NCI-H2196 (cell line): ENCODE results near the gene RIPPLY1.

ENCODE experiments used
- DNase-seq: peaks from one replicate; lab custom pipeline; 2025; ENCODE audit not compliant: unreplicated experiment; lab: John Stamatoyannopoulos, UW

Gene RIPPLY1, protein sequence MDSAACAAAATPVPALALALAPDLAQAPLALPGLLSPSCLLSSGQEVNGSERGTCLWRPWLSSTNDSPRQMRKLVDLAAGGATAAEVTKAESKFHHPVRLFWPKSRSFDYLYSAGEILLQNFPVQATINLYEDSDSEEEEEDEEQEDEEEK

DNA sequence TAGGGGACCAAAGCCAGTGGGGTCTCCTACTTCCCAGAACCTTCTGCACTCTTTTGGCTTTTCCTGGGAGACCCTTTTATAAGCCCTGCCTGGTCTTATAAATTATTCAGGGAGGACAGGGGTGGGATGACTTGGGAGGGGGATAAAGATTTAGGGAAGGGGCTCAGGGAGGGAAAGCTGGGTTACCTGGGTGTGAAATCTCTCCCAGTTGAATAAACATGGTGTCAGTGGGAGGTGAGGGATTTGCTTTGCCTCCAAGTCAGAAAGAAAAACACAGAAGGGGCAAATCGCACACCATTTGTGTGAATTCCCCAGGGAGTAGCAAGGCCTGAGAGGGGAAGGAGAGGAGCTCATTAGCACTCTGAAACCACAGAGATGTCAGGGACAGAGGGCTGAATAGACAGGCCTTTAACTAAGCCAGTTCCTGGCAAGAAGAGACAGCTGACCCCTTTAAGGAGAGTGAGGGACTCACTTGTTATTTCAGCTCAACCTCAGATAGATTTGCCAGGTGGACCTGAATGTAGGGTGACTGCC is at the start of gene RIPPLY1:
Gene RIPPLY1 (minus strand): TSS at position 51 of the 534 bp plus-strand sequence. CDS start 54 bp downstream, outside the sequence.
- no peak for DNase-seq

DNA sequence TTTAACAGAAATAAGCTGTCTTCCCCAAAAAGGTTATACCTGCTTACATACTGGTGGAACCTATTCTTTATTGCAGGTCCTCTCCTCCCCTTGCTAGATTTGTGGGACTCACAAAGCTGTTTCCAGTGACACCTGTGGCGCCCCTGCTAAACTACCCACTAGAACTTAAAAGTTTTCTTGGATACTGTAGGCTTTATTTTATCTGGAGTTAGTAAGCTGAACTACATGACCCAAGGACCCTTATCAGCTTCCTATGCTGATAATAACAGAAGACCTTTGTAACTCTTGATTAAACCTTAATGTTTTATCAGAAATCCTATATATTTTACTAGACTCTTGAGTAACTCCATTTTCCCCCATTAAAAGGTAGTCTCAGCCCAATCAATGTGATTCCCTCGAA is 49.4 kb upstream of the RIPPLY1 start:
- no peak for DNase-seq

DNA sequence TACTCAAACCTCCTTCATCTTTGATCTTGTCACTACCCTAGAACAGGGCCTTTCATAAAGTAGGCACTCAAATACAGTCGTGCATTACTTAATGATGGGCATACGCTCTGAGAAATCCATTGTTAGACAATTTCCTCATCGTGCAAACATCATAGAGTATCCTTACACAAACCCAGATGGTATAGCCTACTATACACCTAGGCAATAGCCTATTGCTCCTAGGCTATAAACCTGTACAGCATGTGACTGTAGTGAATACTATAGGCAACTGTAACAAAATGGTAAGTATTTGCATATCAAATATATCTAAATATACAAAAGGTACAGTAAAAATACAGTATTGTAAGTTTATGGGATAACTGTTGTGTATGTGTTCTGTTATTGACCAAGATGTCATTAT is 48.9 kb upstream of the RIPPLY1 start:
- DNase-seq: no peak

DNA sequence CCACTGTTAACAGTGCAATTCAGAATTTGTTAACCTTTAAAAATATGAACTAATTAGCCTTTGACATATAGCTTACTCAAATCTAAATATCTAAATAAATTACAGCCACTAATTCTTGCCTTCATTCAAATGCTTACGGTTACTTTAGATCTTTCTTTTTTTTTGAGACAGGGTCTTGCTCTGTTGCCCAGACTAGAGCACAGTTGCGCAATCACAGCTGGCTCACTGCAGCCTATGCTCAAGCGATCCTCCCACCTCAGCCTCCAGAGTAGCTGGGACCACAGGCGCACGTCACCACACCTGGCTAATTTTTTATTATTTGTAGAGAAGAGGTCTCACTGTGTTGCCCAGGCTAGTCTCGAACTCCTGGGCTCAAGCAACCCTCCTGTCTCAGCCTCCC is 48.1 kb upstream of the RIPPLY1 start:
- no peak for DNase-seq

DNA sequence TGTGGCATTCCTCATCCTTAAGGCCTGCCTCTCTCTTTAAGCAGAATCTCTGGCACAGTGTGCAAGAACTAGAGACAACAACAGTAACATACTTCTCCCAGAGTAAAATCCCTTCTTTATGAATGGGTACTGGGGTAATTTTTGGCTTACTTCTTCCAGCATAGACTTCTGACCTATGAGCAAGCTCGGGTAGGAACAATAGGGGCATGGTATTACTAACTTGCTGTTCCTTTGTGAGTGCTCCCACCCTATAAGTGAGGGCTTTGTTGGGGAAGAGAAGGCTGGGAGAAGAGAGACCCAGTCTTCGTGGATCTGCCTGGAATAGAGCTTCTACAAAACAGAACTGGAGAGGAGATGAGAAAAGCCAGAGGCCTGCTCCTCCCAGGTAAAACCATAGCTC is 47.2 kb upstream of the RIPPLY1 start:
- no peak for DNase-seq

DNA sequence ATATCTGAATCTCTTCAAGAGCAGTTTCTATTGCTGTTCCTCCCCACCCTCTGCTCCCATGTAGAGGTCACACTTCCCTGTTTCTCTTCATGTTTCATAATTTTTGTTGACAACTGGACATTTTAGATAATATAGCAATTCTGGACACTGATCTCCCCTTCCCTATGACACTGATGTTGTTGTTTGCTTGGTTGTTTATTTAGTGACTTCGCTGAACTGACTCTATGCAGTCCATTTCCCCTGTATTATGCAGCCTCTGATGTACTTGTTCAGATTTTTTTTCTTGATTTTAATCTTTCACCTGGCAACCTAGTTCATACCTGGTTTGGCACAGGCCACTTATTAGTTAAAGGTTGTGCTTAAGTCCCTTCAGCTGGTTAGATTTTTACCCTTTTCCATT is 46.2 kb upstream of the RIPPLY1 start:
- DNase-seq: no peak

DNA sequence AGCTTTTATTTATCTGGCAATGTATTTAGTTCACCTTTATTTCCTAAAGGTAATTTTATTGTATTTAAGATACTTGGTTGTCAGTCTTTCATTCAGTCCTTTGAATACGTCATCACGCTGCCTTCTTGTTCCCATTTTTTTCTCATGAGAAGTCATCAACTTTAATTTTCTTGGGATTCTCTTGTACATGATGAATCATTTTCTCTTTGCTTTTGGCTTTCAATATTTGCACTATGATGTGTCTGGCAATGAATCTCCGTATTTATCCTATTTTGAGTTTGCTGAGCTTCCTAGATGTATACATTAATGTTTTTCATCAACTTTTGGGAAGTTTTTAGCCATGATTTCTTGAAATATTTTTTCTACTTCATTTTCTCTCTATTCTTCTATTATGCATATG is 45.5 kb upstream of the RIPPLY1 start:
- DNase-seq: no peak

DNA sequence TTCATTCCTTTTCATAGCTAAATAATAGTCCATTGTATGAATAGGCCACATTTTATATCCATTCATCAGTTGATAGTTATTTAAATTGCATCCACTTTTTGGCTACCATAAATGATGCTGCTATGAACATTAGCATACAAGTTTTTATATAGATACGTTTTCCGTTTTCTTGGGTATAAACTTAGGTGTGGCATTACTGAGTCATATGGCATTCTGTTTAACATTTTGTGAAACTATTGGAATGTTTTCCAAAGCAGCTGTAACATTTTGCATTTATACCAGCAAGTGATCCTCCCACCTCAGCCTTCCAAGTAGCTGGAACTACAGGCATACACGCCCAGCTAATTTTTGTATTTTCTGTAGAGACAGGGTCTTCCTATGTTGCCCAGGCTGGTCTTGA is 43.3 kb upstream of the RIPPLY1 start:
- no peak for DNase-seq

DNA sequence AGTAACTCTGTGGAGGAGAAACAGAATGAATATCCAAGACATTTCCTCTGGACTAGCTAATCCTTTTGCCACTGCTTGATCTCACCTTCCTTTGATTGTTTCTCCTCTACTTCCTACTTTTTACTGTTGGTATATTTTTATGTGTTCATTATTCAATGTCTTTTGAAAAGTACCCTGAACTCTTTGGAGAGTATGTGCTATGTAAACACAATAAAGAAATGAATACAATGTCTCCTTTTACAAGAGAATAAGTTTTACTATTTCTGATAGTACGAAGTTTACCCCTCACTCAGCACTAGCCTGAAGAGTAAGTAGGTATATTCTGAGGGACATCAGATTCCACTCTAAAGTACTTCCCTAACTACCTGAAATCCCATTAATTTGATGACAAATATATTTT is 36.9 kb upstream of the RIPPLY1 start:
- no peak for DNase-seq

DNA sequence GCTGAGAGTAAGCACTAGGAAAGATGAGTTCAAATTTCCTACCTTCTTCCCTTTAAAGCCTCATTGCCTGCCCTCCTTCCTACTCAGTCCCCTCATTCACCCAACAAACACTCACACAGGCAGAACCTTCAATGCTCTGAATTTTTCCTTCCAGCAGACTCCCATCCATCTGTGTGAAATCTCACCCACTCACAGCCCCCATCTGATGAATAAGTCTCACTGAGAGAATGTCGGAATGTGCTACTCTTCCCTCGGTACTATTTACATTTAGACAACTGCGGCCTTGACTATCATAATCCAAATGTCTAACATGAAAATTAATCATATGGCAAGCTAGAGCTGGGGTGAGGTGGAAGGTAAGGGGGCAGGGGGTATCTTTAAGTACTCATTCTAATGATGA is 36.4 kb upstream of the RIPPLY1 start:
- no peak for DNase-seq

DNA sequence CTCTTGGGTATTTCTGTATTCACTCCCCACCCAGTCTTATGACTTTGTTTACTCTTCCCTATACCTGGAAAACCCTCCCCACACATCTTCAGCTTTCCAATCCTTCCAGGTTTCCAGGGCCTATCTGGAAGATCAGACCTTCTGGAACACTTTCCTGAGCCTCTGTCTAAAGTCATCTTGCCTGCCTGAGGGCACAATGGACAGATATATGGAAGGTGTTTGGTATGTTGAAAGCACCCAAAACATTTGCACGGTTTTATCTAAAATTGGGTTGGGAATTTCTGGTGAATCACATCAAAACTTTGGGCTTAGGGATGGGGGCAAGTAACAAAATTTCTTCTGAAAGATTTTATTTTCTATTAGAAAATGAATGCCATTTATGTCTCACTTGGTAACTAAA is 33.1 kb upstream of the RIPPLY1 start:
- no peak for DNase-seq

DNA sequence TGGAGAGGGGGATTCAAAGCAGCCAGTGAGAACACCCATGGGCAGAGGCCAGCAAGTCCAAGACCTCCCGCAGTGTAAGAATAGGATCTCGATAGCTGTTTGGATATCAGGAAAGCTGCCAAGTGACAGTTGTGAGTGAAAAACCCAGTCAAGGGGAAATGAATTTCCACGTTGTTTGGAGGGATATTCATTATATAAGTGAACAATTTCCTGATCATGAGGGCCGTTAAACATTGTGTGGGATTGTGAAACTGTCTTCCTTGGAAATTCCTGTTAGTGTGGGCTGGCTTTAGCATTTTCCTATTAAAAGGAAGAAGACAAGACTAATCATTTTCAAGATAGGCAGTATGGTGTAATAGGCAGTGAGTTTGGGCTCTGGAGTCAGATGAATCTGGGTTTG is 32.0 kb upstream of the RIPPLY1 start:
- DNase-seq: no peak

DNA sequence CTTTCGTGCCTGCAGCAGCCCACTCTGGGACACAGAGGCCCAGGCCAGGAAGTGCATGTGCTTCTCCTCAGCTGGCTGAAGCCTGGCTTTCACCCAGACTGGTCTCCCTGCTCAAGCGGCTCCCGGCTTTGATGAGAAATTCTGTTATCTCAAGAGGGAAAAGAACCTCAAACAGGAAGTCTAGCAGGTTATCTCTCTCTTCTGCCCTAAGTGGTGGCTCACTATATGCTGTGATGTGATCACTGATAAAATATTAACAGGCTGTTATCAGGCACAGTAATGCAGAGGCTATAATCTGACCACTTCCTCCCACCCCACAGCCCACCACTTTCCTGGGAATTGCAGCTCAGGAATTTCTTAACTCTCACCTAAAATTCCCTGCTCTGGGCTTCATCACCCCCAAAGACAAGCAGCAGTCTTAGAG is 30.4 kb upstream of the RIPPLY1 start:
- no peak for DNase-seq

DNA sequence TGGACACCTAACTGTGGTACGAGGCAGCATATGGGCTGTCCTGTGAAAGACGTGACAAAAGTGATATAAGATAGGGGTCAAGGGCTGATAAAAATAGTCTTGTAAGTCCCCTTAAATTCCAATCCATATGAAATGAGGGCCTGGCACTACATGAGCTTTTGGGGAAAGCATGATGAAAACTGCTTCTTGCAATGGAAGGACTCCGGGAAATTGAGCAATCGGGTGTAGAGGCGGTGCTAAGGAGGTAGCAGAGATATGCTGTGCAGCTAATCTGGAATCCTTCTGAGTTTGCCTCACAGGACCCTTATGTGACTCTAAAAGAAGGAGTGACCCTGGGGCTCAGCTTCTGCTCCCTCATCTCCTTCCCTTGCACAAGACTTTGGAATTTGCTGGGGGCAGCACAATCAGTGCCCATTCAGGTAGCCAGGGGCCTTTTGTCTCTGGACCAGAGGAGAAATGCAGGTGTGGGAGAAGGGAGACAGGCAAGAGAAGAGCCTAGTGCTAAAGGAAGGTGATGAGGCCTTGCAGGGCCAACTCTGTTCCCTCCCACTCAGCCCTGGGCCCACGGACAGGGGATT is 29.9 kb upstream of the RIPPLY1 start:
- DNase-seq: no peak

DNA sequence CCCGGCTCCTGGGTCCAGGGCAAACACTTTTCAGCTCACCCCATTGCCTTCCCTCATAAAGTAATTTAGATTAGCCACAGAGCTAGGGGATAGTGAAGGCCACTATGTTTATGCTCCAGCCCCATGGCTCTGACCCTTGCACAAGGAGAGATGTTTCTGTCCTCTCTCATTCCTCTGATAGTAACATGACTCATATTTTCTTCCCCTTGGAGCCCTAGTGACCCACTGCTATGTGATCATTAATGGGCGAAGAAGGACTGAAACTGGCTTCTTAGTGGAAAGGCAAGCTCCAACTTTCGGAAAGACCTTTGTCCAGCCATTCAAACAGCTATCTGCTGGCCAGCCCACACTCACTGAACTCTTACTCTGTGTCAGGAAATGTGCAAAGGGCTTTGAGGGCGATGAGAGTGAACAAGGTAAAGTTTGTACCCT is 29.4 kb upstream of the RIPPLY1 start:
- no peak for DNase-seq

DNA sequence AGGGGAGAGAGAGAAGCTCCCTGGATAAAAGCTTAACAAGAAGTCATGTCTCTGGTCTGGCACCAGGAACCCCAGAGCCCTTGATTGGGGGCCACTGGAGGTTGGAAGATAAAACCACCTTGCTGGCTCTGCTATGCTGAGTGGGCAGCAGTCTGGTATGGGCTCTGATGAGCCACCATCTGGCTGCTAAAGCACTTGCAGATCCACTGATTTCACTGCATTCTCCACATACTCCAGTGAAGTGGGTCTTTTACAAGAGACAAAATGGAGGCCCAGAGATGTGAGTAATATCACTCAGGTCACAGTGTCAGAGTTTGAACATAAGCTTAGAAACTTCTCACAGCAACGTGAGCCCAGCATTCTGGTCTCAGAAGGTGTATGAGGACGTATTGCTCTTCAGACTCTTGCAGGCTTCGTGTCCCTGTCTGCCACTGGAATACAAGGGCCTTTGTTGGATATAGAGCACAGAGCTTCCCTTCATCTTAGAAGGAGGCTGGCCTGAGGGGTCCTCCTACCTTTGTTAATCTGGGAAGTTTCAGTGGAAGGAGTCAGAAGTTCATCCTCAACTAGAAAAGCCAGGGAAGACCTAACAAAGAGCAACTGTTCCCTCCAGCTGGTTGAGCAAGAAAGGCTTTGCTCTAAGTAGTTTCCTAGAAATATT is 28.8 kb upstream of the RIPPLY1 start:
- DNase-seq: no peak

DNA sequence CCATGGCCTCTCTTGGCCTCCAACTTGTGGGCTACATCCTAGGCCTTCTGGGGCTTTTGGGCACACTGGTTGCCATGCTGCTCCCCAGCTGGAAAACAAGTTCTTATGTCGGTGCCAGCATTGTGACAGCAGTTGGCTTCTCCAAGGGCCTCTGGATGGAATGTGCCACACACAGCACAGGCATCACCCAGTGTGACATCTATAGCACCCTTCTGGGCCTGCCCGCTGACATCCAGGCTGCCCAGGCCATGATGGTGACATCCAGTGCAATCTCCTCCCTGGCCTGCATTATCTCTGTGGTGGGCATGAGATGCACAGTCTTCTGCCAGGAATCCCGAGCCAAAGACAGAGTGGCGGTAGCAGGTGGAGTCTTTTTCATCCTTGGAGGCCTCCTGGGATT is 25.1 kb upstream of the RIPPLY1 start:
- no peak for DNase-seq

DNA sequence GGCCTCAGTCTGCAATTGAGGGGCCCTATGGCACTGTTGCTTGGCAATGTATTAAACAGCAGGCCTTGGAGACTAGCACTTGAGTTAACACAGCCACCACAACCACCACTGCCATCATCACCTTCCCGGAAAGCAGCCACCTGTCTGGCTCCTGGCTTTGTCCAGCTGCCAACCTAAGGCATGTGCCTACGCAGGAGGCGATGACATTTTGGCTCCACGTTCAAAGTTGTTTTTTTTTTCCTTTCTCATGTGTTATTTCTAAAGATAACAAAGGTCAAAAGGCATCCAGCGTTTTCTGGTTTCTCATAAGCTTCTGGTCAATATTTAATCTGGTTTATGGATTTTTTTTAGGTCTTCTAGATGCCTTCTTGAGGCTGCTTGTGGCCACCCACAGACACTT is 24.6 kb upstream of the RIPPLY1 start:
- DNase-seq: peak; percentile 28

DNA sequence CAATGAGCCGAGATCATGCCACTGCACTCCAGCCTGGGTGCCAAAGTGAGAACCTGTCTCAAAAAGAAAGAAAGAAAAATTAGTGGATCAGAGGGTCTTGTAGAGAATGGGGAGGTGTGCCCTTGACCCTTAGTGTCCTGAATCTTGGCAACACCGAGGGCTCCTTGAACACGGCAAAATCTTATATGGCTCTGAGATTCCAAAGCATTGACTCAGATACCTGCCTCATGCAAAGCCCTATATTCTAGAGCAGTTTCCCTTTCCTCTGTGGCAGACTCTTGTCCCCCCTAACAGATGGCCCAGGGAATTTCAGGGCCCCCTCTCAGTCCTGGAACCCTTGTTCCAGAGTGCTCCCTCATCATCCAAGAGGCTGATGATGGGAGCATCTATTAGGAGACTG is 23.9 kb upstream of the RIPPLY1 start:
- DNase-seq: no peak

DNA sequence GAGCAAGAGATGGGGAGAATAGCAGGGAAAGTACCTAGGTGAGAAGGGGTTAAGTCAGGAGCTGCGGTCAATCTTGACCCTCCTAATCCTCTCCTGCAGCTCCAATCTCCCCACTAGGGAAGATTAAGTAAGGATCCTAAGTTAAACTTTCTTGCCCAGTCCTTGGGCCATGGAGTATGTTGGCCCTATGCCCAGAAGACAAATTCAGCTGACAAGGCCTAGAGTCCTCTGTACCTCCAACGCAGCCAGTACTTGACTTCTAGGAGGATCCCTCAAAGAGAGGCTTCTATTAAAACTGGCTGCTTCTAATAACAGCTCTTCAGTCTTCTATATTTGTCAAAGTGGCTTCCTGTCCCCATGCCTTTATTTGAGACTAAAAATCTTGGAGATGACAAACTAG is 18.5 kb upstream of the RIPPLY1 start:
- DNase-seq: no peak

DNA sequence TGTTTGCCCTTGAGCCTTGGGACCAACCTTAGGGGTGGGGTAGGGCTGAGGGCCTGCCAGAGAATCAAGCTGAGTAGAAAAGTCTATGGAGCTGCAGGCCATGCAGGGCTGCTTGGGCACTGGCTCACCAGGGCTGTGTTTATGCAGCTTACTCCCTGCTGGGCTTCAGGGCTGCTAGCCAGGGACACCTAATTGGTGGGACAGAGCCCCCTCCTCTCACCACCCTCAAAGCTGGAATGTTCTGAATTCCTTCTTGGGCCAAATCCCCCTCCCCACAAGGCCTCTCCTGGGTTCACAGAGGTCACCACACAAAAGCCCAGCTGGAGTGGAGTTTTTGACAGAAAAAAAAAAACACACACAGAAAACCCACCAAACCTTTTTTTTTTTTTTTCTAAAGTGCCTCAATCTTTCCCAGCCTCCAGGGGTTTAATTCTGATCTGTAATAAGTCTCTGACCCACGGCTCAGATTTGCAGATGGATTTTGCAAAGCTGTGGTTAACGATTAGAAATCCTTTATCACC is 16.9 kb upstream of the RIPPLY1 start, which contains the start of gene CLDN2:
Gene CLDN2 (plus strand): TSS at position 471 of the 521 bp plus-strand sequence. CDS start 7,827 bp downstream, outside the sequence.
- DNase-seq: no peak

DNA sequence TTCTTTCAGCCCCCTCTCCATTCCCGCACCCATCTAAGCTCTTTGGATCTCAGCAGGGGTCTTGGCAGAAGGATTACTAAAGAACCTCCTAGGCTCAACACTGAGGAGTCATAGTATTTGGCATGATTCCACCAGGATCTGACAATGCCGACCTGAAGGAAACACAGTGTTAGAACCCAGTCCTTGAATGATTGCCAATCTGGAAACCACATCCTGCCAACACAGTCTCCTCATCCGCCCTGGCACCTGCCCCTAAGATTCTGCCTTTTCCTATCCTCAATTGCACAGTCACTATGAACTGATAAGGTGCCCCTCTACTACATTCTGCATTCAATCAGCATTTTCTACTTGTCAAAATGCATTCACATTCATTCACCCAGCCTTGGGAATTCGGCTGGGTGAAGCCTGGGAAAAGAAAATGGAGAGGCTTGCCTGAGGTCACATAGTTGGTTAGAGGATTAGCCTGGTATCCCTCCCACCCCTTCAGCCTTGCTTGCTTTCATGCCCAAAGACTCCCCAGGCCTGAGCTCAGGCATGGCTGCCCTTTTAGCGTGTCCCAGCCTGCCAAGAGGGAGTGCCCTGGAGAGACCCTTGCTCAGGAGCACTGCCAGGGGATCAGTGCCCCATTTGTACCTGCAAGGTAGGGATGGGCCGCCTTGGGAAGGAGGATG is 14.8 kb upstream of the RIPPLY1 start:
- DNase-seq: peak; percentile 61
